ENCODE measurements around the gene BOD1L1.

The BOD1L1 gene

GRCh38 chr4:13522282-13523104 is 105.0 kb downstream of the BOD1L1 start:
- DNase-seq, result no peak

GRCh38 chr4:13521047-13521446 is 106.5 kb downstream of the BOD1L1 start:
- DNase-seq, result no peak
